Calu3 (cell line): ENCODE data around the gene PSAPL1. TPM values are rescaled to one million over a fixed set of nuclear protein-coding genes. Genes with fewer than 3 reads are reported as not detected.

ENCODE experiments used
- BruUV-seq: library from RNA; stranded (reverse); fragments of 400-500 nt; replicated peaks from 2 replicates; lab custom pipeline; 2021; lab: Mats Ljungman, UMichigan
- CTCF ChIA-PET: fragments of 300-600 bp; sonication (Branson Sonifier 250); formaldehyde crosslinking; loops from one replicate; lab custom pipeline; 2022; ENCODE audit warnings: antibody characterized with exemption; lab: Charles Lee
- DNase-seq: peaks from one replicate; pipeline ENCODE4 v3.0.0; 2022
- H3K27ac Mint-ChIP-seq: one replicate; pipeline ENCODE4 v1.8.0; 2022; ENCODE audit warnings: mixed read lengths; ENCODE audit not compliant: unreplicated experiment
- H3K27me3 Mint-ChIP-seq: one replicate; pipeline ENCODE4 v1.8.0; 2022; ENCODE audit warnings: mixed read lengths; ENCODE audit not compliant: unreplicated experiment
- H3K36me3 Mint-ChIP-seq: one replicate; pipeline ENCODE4 v1.8.0; 2022; ENCODE audit warnings: mild to moderate bottlenecking, moderate library complexity, mixed read lengths; ENCODE audit not compliant: insufficient read depth, unreplicated experiment
- H3K4me1 Mint-ChIP-seq: one replicate; pipeline ENCODE4 v1.8.0; 2022; ENCODE audit warnings: mild to moderate bottlenecking, low read depth, mixed read lengths; ENCODE audit not compliant: unreplicated experiment
- H3K4me3 Mint-ChIP-seq: one replicate; pipeline ENCODE4 v1.8.0; 2022; ENCODE audit warnings: mild to moderate bottlenecking, low read depth, moderate library complexity, mixed read lengths; ENCODE audit not compliant: unreplicated experiment
- H3K9me3 Mint-ChIP-seq: one replicate; pipeline ENCODE4 v1.8.0; 2022; ENCODE audit warnings: low read depth, mixed read lengths; ENCODE audit not compliant: unreplicated experiment
- intact Hi-C: fragments of 100-400 bp; cut with micrococcal nuclease; formaldehyde crosslinking; loops from one replicate; pipeline ENCODE4 v1.10.0; 2022; ENCODE audit not compliant: unreplicated experiment
- microRNA-seq: library from miRNA; unstranded; fragments of <30 nt; microRNA quantifications from one replicate; pipeline ENCODE4 v1.2.0, GENCODE V29; 2022
- total RNA-seq: library from RNA; stranded (reverse); gene quantifications from 2 replicates; pipeline ENCODE4 v1.2.3, GENCODE V29; 2022
- TF ChIP-seq, protein P1 (sequence below): fragments of 200-600 bp; IDR thresholded peaks from one replicate; pipeline ENCODE4 v1.8.0; 2022; ENCODE audit warnings: antibody characterized with exemption; ENCODE audit not compliant: unreplicated experiment

The PSAPL1 gene
- total RNA-seq, 1 experiment from 2014 or later: not detected

DNA sequence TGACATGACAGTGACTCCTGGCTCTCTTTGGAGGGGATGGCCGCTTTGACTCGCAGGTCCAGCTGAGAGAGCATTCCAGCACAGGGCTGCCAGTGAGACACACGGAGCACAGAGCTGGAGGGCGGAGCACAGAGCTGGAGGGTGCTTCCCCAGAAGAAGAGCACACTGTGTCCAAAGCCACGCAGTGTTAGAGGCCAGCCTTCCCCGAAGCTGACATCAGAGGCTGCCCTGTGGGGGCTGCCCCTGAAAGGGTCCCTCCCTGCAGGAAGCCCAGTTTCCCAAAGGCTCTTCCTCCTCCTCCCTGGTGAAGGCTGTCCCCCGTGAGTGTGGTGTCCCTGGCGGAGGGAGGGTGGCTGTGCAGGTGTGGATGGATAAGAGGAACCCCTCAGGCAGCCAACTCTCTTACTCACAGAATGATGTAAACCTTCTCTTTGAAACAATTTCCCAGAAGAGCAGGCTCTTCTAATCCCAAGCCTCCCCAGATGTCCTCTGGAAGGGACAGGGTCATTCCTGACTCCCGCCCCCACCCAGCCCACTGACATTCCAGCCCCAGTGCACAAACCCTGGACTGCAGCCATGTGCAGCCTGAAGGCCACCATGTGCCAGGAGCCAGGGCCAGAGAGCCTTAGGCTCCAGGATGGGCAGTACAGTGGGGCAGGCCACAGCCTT, 53.4 kb downstream of the PSAPL1 start:
- intact Hi-C loops: no loop called here
- H3K4me1 Mint-ChIP-seq: no peaks in the 10 kb centered on the region
- no peaks in the 10 kb centered on the region for H3K36me3 Mint-ChIP-seq
- TF ChIP-seq, protein P1, sequence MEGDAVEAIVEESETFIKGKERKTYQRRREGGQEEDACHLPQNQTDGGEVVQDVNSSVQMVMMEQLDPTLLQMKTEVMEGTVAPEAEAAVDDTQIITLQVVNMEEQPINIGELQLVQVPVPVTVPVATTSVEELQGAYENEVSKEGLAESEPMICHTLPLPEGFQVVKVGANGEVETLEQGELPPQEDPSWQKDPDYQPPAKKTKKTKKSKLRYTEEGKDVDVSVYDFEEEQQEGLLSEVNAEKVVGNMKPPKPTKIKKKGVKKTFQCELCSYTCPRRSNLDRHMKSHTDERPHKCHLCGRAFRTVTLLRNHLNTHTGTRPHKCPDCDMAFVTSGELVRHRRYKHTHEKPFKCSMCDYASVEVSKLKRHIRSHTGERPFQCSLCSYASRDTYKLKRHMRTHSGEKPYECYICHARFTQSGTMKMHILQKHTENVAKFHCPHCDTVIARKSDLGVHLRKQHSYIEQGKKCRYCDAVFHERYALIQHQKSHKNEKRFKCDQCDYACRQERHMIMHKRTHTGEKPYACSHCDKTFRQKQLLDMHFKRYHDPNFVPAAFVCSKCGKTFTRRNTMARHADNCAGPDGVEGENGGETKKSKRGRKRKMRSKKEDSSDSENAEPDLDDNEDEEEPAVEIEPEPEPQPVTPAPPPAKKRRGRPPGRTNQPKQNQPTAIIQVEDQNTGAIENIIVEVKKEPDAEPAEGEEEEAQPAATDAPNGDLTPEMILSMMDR: no peak
- no TSS peak for BruUV-seq
- no peak overlapping the region for H3K4me3 Mint-ChIP-seq
- DNase-seq: no peak
- H3K9me3 Mint-ChIP-seq: no peaks in the 10 kb centered on the region
- H3K27ac Mint-ChIP-seq: no peak overlapping the region
- CTCF ChIA-PET: no interaction called here
- H3K27me3 Mint-ChIP-seq: peaks cover 25% of the 10 kb centered on the region

Small RNA genes within 50 kb of the gene (microRNA-seq; reads per million reads assigned to microRNA genes)
- not detected for gene MIR4274

Other genes starting within 250 kb of the PSAPL1 start
- not detected in 2 replicates for gene SORCS2, start 242.4 kb downstream of the PSAPL1 start, total RNA-seq